K562 (cell line): ENCODE results near the gene TRAPPC8. TPM values are rescaled to one million over a fixed set of nuclear protein-coding genes. Genes with fewer than 3 reads are reported as not detected.

Experiments
- ILF3 ChIP-seq: fragments of 450-650 bp; IDR thresholded peaks from 2 replicates; pipeline ENCODE4 v1.6.1; 2018; ENCODE audit warnings: antibody characterized with exemption, mild to moderate bottlenecking, moderate library complexity, borderline replicate concordance
- RBFOX2 ChIP-seq: fragments of 200-400 bp; formaldehyde crosslinking; IDR thresholded peaks from 2 replicates; pipeline ENCODE4 v1.6.1; 2017; ENCODE audit warnings: low read depth, mild to moderate bottlenecking, low read length, moderate library complexity
- TAF15 ChIP-seq: fragments of 200-400 bp; formaldehyde crosslinking; IDR thresholded peaks from 2 replicates; pipeline ENCODE4 v1.6.1; 2017; ENCODE audit warnings: mild to moderate bottlenecking, low read depth, low read length, moderate library complexity
- TCFL5 ChIP-seq: fragments of 250-450 bp; sonication (Bioruptor Pico); conservative IDR thresholded peaks from 2 replicates; pipeline ENCODE4 v1.6.1; 2021; ENCODE audit warnings: mild to moderate bottlenecking, moderate library complexity, matching md5 sums
- polyA plus RNA-seq, 8 experiments: library from polyadenylated mRNA; depleted of rRNA in 4 of 8; stranded (reverse) in 5 of 8; unstranded in 3 of 8; fragments of >200 nt; fragmentation: Nextera tagmentation in 2 of 8; fragmentation: Illumina TruSeq in 1 of 8; extraction: Ambion mirVana in 2 of 8; extraction: Trizol in 1 of 8; gene quantifications; 2 replicates each; pipeline versions ENCODE4 v1.2.1 to v1.2.3, GENCODE V29; 2011 to 2014; ENCODE audit warnings: inconsistent platforms in 1 of 8, missing spikeins in 1 of 8
- total RNA-seq, 7 experiments: library from RNA; depleted of rRNA in 6 of 7; stranded (reverse); fragments of >200 nt in 6 of 7; fragmentation: Illumina TruSeq in 2 of 7; extraction: Trizol in 2 of 7; gene quantifications; 2 replicates each; pipeline versions ENCODE4 v1.2.1 to v1.2.3, GENCODE V29; 2011 to 2021; ENCODE audit warnings: low replicate concordance in 1 of 7
- TF ChIP-seq, protein P1 (sequence below), 2 experiments: fragments of 450-650 bp; IDR thresholded peaks; 2 replicates each; pipeline ENCODE4 v1.6.1; 2016; ENCODE audit warnings: mild to moderate bottlenecking in 2 of 2, borderline replicate concordance in 1 of 2, low read depth in 1 of 2, moderate library complexity in 1 of 2
- TF ChIP-seq, protein P2 (sequence below), 2 experiments: IDR thresholded peaks; 2 replicates each; pipeline ENCODE4 v1.6.1; 2011; ENCODE audit warnings: borderline replicate concordance in 1 of 2, control low read depth in 1 of 2, low read depth in 1 of 2, low read length in 1 of 2, mild to moderate bottlenecking in 1 of 2, mixed read lengths in 1 of 2, moderate library complexity in 1 of 2; ENCODE audit not compliant: insufficient read depth in 1 of 2, insufficient read length in 1 of 2, poor library complexity in 1 of 2, severe bottlenecking in 1 of 2; ENCODE audit errors: extremely low read depth in 1 of 2

The TRAPPC8 gene
- total and polyA plus RNA-seq, 9 of the 15 experiments (the other 6 are each of a cell fraction or from before 2014, with no cell fraction given) = 20.1 to 111 (median 35.6) TPM

DNA sequence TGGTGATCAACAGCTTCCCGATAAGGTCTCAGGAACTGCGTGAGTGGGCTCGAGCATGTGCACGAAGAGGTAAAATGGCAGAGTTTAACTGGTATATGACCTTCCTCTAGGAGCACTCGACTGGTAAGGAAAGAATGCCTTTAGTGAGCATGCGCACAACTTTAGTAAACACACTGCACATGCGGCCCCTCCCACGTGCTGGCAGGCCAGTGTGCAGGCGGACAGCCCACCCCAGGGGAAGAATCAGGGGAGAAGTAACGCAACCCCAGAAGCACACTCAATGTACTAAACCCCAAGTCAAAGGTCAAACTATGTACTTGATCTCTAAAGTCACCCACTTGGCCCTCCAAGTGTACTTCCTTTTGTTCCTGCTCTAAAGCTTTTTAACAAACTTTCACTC lies 153.5 kb downstream of the TRAPPC8 start (continued):
- TF ChIP-seq, protein P1, sequence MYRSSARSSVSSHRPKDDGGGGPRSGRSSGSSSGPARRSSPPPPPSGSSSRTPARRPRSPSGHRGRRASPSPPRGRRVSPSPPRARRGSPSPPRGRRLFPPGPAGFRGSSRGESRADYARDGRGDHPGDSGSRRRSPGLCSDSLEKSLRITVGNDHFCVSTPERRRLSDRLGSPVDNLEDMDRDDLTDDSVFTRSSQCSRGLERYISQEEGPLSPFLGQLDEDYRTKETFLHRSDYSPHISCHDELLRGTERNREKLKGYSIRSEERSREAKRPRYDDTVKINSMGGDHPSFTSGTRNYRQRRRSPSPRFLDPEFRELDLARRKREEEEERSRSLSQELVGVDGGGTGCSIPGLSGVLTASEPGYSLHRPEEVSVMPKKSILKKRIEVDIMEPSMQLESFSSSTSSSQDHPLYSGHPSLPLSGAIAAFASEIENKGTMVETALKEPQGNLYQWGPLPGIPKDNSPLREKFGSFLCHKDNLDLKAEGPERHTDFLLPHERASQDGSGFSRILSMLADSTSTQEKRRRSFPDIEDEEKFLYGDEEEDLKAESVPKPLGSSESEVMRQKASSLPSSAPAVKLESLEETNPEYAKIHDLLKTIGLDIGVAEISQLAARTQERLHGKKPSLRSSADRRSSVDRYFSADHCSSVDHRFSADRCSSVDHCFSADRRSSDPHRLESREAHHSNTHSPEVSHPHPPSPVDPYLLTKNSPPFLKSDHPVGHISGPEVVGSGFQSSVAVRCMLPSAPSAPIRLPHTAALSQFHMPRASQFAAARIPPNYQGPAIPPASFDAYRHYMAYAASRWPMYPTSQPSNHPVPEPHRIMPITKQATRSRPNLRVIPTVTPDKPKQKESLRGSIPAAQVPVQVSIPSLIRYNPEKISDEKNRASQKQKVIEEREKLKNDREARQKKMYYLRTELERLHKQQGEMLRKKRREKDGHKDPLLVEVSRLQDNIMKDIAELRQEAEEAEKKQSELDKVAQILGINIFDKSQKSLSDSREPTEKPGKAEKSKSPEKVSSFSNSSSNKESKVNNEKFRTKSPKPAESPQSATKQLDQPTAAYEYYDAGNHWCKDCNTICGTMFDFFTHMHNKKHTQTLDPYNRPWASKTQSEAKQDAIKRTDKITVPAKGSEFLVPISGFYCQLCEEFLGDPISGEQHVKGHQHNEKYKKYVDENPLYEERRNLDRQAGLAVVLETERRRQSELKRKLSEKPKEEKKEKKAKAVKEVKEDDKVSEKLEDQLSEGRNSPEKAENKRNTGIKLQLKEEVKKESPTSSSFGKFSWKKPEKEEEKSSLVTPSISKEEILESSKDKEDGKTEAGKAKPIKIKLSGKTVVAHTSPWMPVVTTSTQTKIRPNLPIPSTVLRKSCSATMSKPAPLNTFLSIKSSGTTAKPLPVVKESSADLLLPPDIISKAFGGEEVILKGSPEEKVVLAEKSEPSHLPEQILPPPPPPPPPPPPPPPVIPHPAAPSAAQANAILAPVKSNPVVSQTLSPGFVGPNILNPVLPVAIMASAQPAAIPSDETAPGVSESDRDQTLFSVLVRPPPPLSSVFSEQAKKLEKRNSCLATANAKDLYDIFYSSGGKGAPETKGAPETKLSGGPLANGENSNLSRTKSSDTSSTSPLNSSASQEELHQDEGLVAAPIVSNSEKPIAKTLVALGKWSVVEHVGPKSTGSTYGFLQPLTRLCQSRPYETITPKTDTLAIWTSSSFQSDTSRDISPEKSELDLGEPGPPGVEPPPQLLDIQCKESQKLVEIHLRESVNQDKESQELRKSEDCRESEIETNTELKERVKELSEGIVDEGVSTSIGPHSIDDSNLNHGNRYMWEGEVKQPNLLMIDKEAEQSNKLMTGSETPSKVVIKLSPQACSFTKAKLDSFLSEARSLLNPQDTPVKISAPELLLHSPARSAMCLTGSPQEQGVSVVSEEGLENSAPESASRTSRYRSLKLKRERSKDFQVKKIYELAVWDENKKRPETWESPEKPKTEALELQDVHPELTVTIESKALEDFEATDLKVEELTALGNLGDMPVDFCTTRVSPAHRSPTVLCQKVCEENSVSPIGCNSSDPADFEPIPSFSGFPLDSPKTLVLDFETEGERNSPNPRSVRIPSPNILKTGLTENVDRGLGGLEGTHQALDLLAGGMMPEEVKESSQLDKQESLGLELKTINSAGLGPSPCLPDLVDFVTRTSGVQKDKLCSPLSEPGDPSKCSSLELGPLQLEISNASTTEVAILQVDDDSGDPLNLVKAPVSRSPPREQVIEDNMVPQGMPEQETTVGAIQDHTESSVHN (IDR thresholded peaks at IDR 0.05; ENCODE audit: borderline replicate concordance in 1 of 2, low read depth in 1 of 2) = no peak
- no peak for TF ChIP-seq TAF15
- TF ChIP-seq RBFOX2 = no peak
- no peak for TF ChIP-seq TCFL5 (CRISPR knock-in tag)
- TF ChIP-seq, protein P2, sequence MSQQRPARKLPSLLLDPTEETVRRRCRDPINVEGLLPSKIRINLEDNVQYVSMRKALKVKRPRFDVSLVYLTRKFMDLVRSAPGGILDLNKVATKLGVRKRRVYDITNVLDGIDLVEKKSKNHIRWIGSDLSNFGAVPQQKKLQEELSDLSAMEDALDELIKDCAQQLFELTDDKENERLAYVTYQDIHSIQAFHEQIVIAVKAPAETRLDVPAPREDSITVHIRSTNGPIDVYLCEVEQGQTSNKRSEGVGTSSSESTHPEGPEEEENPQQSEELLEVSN (IDR thresholded peaks at IDR 0.05; ENCODE audit: borderline replicate concordance in 1 of 2, extremely low read depth in 1 of 2, insufficient read depth in 1 of 2, insufficient read length in 1 of 2, low read depth in 1 of 2, low read length in 1 of 2, poor library complexity in 1 of 2, severe bottlenecking in 1 of 2) = peak in 1 of 2 experiments; percentile 43
- no peak for TF ChIP-seq ILF3
